ENCODE results near the gene GSTO1. TPM values are rescaled to one million over a fixed set of nuclear protein-coding genes. Genes with fewer than 3 reads are reported as not detected.

Gene GSTO1
- total RNA-seq, 1 donor from 2014 or later: 195 TPM

- H3K4me3 ChIP-seq (ENCODE audit: low read depth, low read length): peak overlapping the region; percentile 92
- no peak for TF ChIP-seq CTCF (conservative IDR thresholded peaks at IDR 0.05; ENCODE audit: low read depth, low read length)
- DNase-seq (ENCODE audit: low read depth): peak; percentile 68
Measured at GRCh38 chr10:104255311-104255981, 754 bp downstream of the GSTO1 start.

GRCh38 chr10:104256335-104256961 is 1.8 kb downstream of the GSTO1 start:
- peak overlapping the region; percentile 92 for H3K4me3 ChIP-seq (ENCODE audit: low read depth, low read length)
- no peak for TF ChIP-seq CTCF (conservative IDR thresholded peaks at IDR 0.05; ENCODE audit: low read depth, low read length)
- DNase-seq (ENCODE audit: low read depth): no peak

GRCh38 chr10:104257235-104257634 is 2.5 kb downstream of the GSTO1 start:
- no peak for DNase-seq (ENCODE audit: low read depth)
- H3K4me3 ChIP-seq (ENCODE audit: low read depth, low read length): no peak overlapping the region
- TF ChIP-seq CTCF (conservative IDR thresholded peaks at IDR 0.05; ENCODE audit: low read depth, low read length): no peak

- no peak overlapping the region for H3K4me3 ChIP-seq (ENCODE audit: low read depth, low read length)
- TF ChIP-seq CTCF (conservative IDR thresholded peaks at IDR 0.05; ENCODE audit: low read depth, low read length): no peak
- DNase-seq (ENCODE audit: low read depth): no peak
Measured at GRCh38 chr10:104258209-104258608, 3.5 kb downstream of the GSTO1 start.

- no peak for DNase-seq (ENCODE audit: low read depth)
Measured at GRCh38 chr10:104259456-104259855, 4.8 kb downstream of the GSTO1 start.

GRCh38 chr10:104259999-104260774 is 5.5 kb downstream of the GSTO1 start:
- DNase-seq (ENCODE audit: low read depth): no peak
- peak overlapping the region; percentile 7 for H3K4me3 ChIP-seq (ENCODE audit: low read depth, low read length)
- no peak for TF ChIP-seq CTCF (conservative IDR thresholded peaks at IDR 0.05; ENCODE audit: low read depth, low read length)

More at GRCh38 chr10:104259456-104259855, 4.8 kb downstream of the GSTO1 start:
- peak overlapping the region; percentile 7 for H3K4me3 ChIP-seq (ENCODE audit: low read depth, low read length)
- TF ChIP-seq CTCF (conservative IDR thresholded peaks at IDR 0.05; ENCODE audit: low read depth, low read length): no peak
